ENCODE results near the gene PTGR2.

- TF ChIP-seq POLR2AphosphoS5 (IDR thresholded peaks at IDR 0.05; ENCODE audit: borderline replicate concordance, low read depth, low read length) (no peak), EZH2 (IDR thresholded peaks at IDR 0.05) (no peak)
Observed at GRCh38 chr14:73824127-73824526, 27.5 kb upstream of the PTGR2 start.

Data from SK-N-MC (cell line).